ENCODE data around the gene FCER1G.

FCER1G gene

GRCh38 chr1:161215076-161215475, at the start of gene FCER1G:
FCER1G (plus strand) TSS chr1:161215295; CDS start chr1:161215322, 27 bp downstream.
- Histone ChIP-seq H3K4me1 (ENCODE audit: control insufficient read depth in 1 of 2, insufficient read depth in 2 of 2, low read length in 2 of 2) (peaks cover 1 to 4% of the 10 kb centered on the region in 2 donors), H3K9me3 (ENCODE audit: control insufficient read depth in 1 of 2, low read length in 2 of 2) (no peaks in the 10 kb centered on the region), H3K27me3 (ENCODE audit: low read depth, low read length) (no peaks in the 10 kb centered on the region), H3K27ac (ENCODE audit: low read length) (peak within 1 kb of the TSS; percentile 10), H3K36me3 (ENCODE audit: control insufficient read depth in 1 of 2, insufficient read depth in 2 of 2, low read length in 2 of 2) (peaks cover 35 to 48% of the 10 kb centered on the region in 2 donors), H3K4me3 (ENCODE audit: low read depth in 1 of 2, low read length in 2 of 2) (peak within 1 kb of the TSS; percentile 12 to 24)

- H3K27ac ChIP-seq (ENCODE audit: low read length) = peak within 1 kb of the TSS; percentile 92
- peaks cover 4 to 40% of the 10 kb centered on the region in 2 donors for H3K4me1 ChIP-seq (ENCODE audit: control insufficient read depth in 1 of 2, insufficient read depth in 2 of 2, low read length in 2 of 2)
- H3K4me3 ChIP-seq (ENCODE audit: low read depth in 1 of 2, low read length in 2 of 2) = peak within 1 kb of the TSS; percentile 86 to 87
- H3K9me3 ChIP-seq (ENCODE audit: control insufficient read depth in 1 of 2, low read length in 2 of 2) = no peaks in the 10 kb centered on the region
- peaks cover 34 to 53% of the 10 kb centered on the region in 2 donors for H3K36me3 ChIP-seq (ENCODE audit: control insufficient read depth in 1 of 2, insufficient read depth in 2 of 2, low read length in 2 of 2)
- no peaks in the 10 kb centered on the region for H3K27me3 ChIP-seq (ENCODE audit: low read depth, low read length)
Measured at GRCh38 chr1:161165742-161166668, 49.1 kb upstream of the FCER1G start, which contains the start of gene PPOX. PPOX (plus strand) TSS chr1:161166426; CDS start chr1:161166848, 422 bp downstream.

GRCh38 chr1:161166669-161167548, 48.2 kb upstream of the FCER1G start:
- no peaks in the 10 kb centered on the region for H3K27me3 ChIP-seq (ENCODE audit: low read depth, low read length)
- peaks cover 37 to 56% of the 10 kb centered on the region in 2 donors for H3K36me3 ChIP-seq (ENCODE audit: control insufficient read depth in 1 of 2, insufficient read depth in 2 of 2, low read length in 2 of 2)
- H3K9me3 ChIP-seq (ENCODE audit: control insufficient read depth in 1 of 2, low read length in 2 of 2) = no peaks in the 10 kb centered on the region
- peak overlapping the region; percentile 86 to 87 for H3K4me3 ChIP-seq (ENCODE audit: low read depth in 1 of 2, low read length in 2 of 2)
- peaks cover 4 to 31% of the 10 kb centered on the region in 2 donors for H3K4me1 ChIP-seq (ENCODE audit: control insufficient read depth in 1 of 2, insufficient read depth in 2 of 2, low read length in 2 of 2)
- H3K27ac ChIP-seq (ENCODE audit: low read length) = peak overlapping the region; percentile 92

- Histone ChIP-seq H3K36me3 (ENCODE audit: control insufficient read depth in 1 of 2, insufficient read depth in 2 of 2, low read length in 2 of 2) (peaks cover 39 to 58% of the 10 kb centered on the region in 2 donors), H3K4me3 (ENCODE audit: low read depth in 1 of 2, low read length in 2 of 2) (no peak overlapping the region), H3K4me1 (ENCODE audit: control insufficient read depth in 1 of 2, insufficient read depth in 2 of 2, low read length in 2 of 2) (peaks cover 9 to 39% of the 10 kb centered on the region in 2 donors), H3K27ac (ENCODE audit: low read length) (no peak overlapping the region), H3K9me3 (ENCODE audit: control insufficient read depth in 1 of 2, low read length in 2 of 2) (no peaks in the 10 kb centered on the region), H3K27me3 (ENCODE audit: low read depth, low read length) (no peaks in the 10 kb centered on the region)
Measured at GRCh38 chr1:161168906-161169305, 46.2 kb upstream of the FCER1G start.

GRCh38 chr1:161171191-161171590, 43.9 kb upstream of the FCER1G start:
- Histone ChIP-seq H3K27me3 (ENCODE audit: low read depth, low read length) (no peaks in the 10 kb centered on the region), H3K36me3 (ENCODE audit: control insufficient read depth in 1 of 2, insufficient read depth in 2 of 2, low read length in 2 of 2) (peaks cover 52 to 66% of the 10 kb centered on the region in 2 donors), H3K9me3 (ENCODE audit: control insufficient read depth in 1 of 2, low read length in 2 of 2) (no peaks in the 10 kb centered on the region), H3K27ac (ENCODE audit: low read length) (no peak overlapping the region), H3K4me1 (ENCODE audit: control insufficient read depth in 1 of 2, insufficient read depth in 2 of 2, low read length in 2 of 2) (peaks cover 7 to 36% of the 10 kb centered on the region in 2 donors), H3K4me3 (ENCODE audit: low read depth in 1 of 2, low read length in 2 of 2) (no peak overlapping the region)

GRCh38 chr1:161171696-161172095, 43.4 kb upstream of the FCER1G start:
- no peaks in the 10 kb centered on the region for H3K27me3 ChIP-seq (ENCODE audit: low read depth, low read length)
- H3K4me1 ChIP-seq (ENCODE audit: control insufficient read depth in 1 of 2, insufficient read depth in 2 of 2, low read length in 2 of 2) = peaks cover 12 to 39% of the 10 kb centered on the region in 2 donors
- H3K36me3 ChIP-seq (ENCODE audit: control insufficient read depth in 1 of 2, insufficient read depth in 2 of 2, low read length in 2 of 2) = peaks cover 52 to 66% of the 10 kb centered on the region in 2 donors
- H3K4me3 ChIP-seq (ENCODE audit: low read depth in 1 of 2, low read length in 2 of 2) = no peak overlapping the region
- H3K27ac ChIP-seq (ENCODE audit: low read length) = no peak overlapping the region
- H3K9me3 ChIP-seq (ENCODE audit: control insufficient read depth in 1 of 2, low read length in 2 of 2) = no peaks in the 10 kb centered on the region

- H3K27me3 ChIP-seq (ENCODE audit: low read depth, low read length) = no peaks in the 10 kb centered on the region
- peaks cover 12 to 35% of the 10 kb centered on the region in 2 donors for H3K4me1 ChIP-seq (ENCODE audit: control insufficient read depth in 1 of 2, insufficient read depth in 2 of 2, low read length in 2 of 2)
- peak overlapping the region; percentile 46 for H3K27ac ChIP-seq (ENCODE audit: low read length)
- no peaks in the 10 kb centered on the region for H3K9me3 ChIP-seq (ENCODE audit: control insufficient read depth in 1 of 2, low read length in 2 of 2)
- H3K36me3 ChIP-seq (ENCODE audit: control insufficient read depth in 1 of 2, insufficient read depth in 2 of 2, low read length in 2 of 2) = peaks cover 52 to 66% of the 10 kb centered on the region in 2 donors
- H3K4me3 ChIP-seq (ENCODE audit: low read depth in 1 of 2, low read length in 2 of 2) = no peak overlapping the region
Measured at GRCh38 chr1:161172349-161172748, 42.7 kb upstream of the FCER1G start.

GRCh38 chr1:161172776-161173376, 42.2 kb upstream of the FCER1G start:
- Histone ChIP-seq H3K4me1 (ENCODE audit: control insufficient read depth in 1 of 2, insufficient read depth in 2 of 2, low read length in 2 of 2) (peaks cover 16 to 29% of the 10 kb centered on the region in 2 donors), H3K27me3 (ENCODE audit: low read depth, low read length) (no peaks in the 10 kb centered on the region), H3K4me3 (ENCODE audit: low read depth in 1 of 2, low read length in 2 of 2) (no peak overlapping the region), H3K36me3 (ENCODE audit: control insufficient read depth in 1 of 2, insufficient read depth in 2 of 2, low read length in 2 of 2) (peaks cover 52 to 66% of the 10 kb centered on the region in 2 donors), H3K27ac (ENCODE audit: low read length) (peak overlapping the region; percentile 46), H3K9me3 (ENCODE audit: control insufficient read depth in 1 of 2, low read length in 2 of 2) (no peaks in the 10 kb centered on the region)

GRCh38 chr1:161173711-161174110, 41.4 kb upstream of the FCER1G start:
- H3K4me3 ChIP-seq (ENCODE audit: low read depth in 1 of 2, low read length in 2 of 2) = no peak overlapping the region
- no peaks in the 10 kb centered on the region for H3K9me3 ChIP-seq (ENCODE audit: control insufficient read depth in 1 of 2, low read length in 2 of 2)
- no peaks in the 10 kb centered on the region for H3K27me3 ChIP-seq (ENCODE audit: low read depth, low read length)
- peaks cover 21 to 24% of the 10 kb centered on the region in 2 donors for H3K4me1 ChIP-seq (ENCODE audit: control insufficient read depth in 1 of 2, insufficient read depth in 2 of 2, low read length in 2 of 2)
- peaks cover 52 to 66% of the 10 kb centered on the region in 2 donors for H3K36me3 ChIP-seq (ENCODE audit: control insufficient read depth in 1 of 2, insufficient read depth in 2 of 2, low read length in 2 of 2)
- peak overlapping the region; percentile 46 for H3K27ac ChIP-seq (ENCODE audit: low read length)

- no peaks in the 10 kb centered on the region for H3K27me3 ChIP-seq (ENCODE audit: low read depth, low read length)
- no peak overlapping the region for H3K27ac ChIP-seq (ENCODE audit: low read length)
- H3K36me3 ChIP-seq (ENCODE audit: control insufficient read depth in 1 of 2, insufficient read depth in 2 of 2, low read length in 2 of 2) = peaks cover 48 to 56% of the 10 kb centered on the region in 2 donors
- H3K4me1 ChIP-seq (ENCODE audit: control insufficient read depth in 1 of 2, insufficient read depth in 2 of 2, low read length in 2 of 2) = peaks cover 21 to 24% of the 10 kb centered on the region in 2 donors
- no peak overlapping the region for H3K4me3 ChIP-seq (ENCODE audit: low read depth in 1 of 2, low read length in 2 of 2)
- no peaks in the 10 kb centered on the region for H3K9me3 ChIP-seq (ENCODE audit: control insufficient read depth in 1 of 2, low read length in 2 of 2)
Measured at GRCh38 chr1:161174911-161175310, 40.2 kb upstream of the FCER1G start.

Measured in muscle layer of duodenum (tissue), 2 donors.